ENCODE data around the gene PSMA7. TPM values are rescaled to one million over a fixed set of nuclear protein-coding genes. Genes with fewer than 3 reads are reported as not detected.

The PSMA7 gene
- total RNA-seq, 1 donor from 2014 or later = 321 TPM

DNA sequence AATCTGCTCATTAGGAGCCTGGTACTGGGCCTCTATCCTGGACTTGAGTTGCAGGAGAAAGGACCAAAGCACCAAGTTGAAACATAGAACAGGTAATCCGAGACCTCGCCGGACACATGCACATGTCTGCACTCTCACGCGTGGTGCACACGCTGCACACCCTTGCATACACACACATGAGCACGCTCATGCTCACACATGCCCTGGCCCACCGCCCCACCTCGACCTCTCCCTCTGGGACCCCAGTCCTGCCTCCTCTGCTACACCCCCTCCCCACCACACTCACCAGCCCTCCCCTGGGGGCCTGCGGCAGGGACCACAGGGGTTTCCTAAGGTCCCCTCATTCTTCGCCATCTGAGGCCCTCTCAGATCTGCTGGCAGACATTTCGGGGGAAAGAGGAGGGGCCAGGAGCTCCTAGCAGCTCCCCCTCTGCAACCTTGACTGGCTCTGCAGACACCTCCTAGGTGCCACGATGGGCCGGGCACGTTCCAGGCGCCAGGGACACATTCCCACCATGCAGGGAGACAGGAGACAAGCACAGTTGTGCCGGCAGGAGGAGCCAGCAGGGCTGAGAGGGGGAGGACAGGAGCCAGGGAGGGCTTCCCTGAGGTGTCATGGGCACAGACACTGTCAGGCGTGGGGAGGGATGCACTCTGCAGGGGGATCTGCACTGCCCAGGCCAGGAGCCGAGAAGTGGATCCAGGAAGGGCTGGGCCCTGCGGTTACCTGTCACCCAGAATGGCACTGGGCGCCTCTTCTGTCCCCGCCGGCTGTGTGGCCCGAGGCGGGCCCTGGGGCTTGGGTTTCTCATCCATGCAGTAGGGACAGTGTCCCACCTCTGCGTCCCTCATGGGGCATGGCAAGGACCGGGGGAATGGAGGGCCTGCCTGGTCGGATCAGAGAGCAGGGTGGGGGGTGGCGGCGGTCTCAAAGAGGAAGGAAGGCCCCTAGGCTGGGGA, 46.5 kb downstream of the PSMA7 start:
- intact Hi-C loops (cut with micrococcal nuclease) = no loop called here

- intact Hi-C loops (cut with micrococcal nuclease) = no loop called here
Observed at GRCh38 chr20:62089393-62089792, 53.8 kb downstream of the PSMA7 start.

DNA sequence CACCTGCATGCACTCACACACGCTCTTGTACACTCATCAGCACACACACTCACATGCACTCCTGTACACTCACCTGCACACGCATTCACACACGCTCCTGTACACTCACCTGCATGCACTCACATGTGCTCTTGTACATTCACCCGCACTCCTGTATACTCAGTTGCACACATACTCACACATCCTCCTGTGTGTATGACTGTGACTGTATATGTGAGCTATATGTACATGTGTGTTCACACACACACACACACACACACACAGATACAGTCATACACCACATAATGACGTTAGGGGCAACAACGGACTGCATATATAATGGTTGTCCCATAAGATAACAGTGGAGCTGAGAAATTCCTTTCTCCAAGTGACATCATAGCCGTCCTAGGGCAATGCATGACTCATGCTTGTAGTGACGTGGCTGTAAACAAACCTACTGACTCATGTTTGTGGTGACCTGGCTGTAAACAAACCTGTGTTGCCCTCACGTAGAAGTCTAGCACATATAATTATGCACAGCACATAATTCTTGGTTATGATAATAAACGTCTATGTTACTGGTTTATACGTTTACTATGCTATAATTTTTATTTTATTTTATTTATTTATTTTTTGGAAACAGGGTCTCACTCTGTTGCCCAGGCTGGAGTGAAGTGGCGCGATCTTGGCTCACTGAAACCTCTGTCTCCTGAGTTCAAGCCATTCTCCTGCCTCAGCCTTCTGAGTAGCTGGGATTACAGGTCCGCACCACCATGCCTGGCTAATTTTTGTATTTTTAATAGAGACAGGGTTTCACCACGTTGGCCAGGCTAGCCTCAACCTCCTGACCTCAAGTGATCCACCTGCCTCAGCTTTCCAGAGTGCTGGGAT, 54.7 kb downstream of the PSMA7 start:
- intact Hi-C loops (cut with micrococcal nuclease) = no loop called here

GRCh38 chr20:62087632-62088031, 55.6 kb downstream of the PSMA7 start:
- intact Hi-C loops (cut with micrococcal nuclease) = no loop called here

GRCh38 chr20:62087227-62087626, 56.0 kb downstream of the PSMA7 start:
- intact Hi-C loops (cut with micrococcal nuclease) = no loop called here

Other genes starting within 250 kb of the PSMA7 start
- gene TAF4, start 77.5 kb downstream of the PSMA7 start, total RNA-seq = 23.7 and 28.5 TPM in 2 replicates
- gene LSM14B, start 20.9 kb downstream of the PSMA7 start, total RNA-seq = 38.6 and 39.4 TPM in 2 replicates
- 20.0 and 22.0 TPM in 2 replicates for gene SS18L1, start 375 bp upstream of the PSMA7 start, total RNA-seq
- gene MTG2, start 39.6 kb upstream of the PSMA7 start, total RNA-seq = 30.9 and 33.4 TPM in 2 replicates
- gene HRH3, start 76.9 kb upstream of the PSMA7 start, total RNA-seq = not detected in 2 replicates
- 27.2 TPM in 2 replicates for gene OSBPL2, start 95.1 kb upstream of the PSMA7 start, total RNA-seq
- gene ADRM1, start 159.6 kb upstream of the PSMA7 start, total RNA-seq = 109 and 114 TPM in 2 replicates
- 0.70 and 0.77 TPM in 2 replicates for gene LAMA5, start 223.9 kb upstream of the PSMA7 start, total RNA-seq
- gene RPS21, start 243.7 kb upstream of the PSMA7 start, total RNA-seq = 1,960 and 1,982 TPM in 2 replicates

All from T-helper 2 cell treated with Interferon-gamma antibody and Interleukin-4, amounts not matched to agents 100 ng/mL and 5 ng/mL, for 36 hours (primary cell).